DLD1 (cell line): ENCODE measurements around the gene DIP2B.

Experiments
- in situ Hi-C: cut with HindIII; loops from 2 replicates; pipeline ENCODE4 v1.10.0; 2017; ENCODE audit warnings: low sequenced_read_pairs

The DIP2B gene

DNA sequence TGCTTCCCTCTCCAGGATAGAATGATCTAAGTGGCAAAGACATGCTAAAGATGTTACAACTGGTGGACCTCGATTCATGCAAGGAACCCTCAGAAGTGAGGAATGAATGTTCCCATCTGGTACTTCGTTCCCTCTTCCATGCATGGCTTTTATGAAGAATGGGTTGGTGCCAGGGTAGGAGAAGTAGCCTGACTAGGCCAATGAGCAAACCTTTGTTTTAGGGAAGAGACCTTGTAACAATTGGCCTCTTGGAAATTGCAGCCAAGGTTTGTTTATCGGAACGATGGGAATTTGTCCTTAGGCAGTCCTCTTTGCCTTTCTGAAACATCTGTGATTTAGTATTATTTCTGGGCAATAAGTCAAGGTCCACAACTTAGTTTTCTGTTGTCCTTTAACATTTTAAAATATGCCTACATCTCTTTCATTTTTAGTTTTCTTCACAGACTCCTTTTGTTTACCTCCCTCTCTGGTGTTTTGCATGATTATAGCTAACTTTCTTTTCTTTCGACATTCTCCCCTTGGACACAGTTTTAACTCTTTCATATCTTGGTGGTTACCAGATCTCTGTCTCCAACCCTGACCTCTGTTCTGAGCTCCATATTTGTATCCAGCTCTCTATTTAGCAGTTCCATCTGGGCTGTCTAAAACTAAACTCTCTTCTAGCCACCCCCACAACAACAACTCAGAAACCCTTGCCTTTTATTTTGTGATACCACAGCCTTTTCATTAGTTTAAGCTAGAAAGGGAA lies 70.0 kb downstream of the DIP2B start:
- in situ Hi-C loops = no loop called here

GRCh38 chr12:50579757-50580267 lies 75.0 kb downstream of the DIP2B start:
- in situ Hi-C loops = no loop called here

GRCh38 chr12:50580436-50580835 lies 75.7 kb downstream of the DIP2B start:
- in situ Hi-C loops = no loop called here

DNA sequence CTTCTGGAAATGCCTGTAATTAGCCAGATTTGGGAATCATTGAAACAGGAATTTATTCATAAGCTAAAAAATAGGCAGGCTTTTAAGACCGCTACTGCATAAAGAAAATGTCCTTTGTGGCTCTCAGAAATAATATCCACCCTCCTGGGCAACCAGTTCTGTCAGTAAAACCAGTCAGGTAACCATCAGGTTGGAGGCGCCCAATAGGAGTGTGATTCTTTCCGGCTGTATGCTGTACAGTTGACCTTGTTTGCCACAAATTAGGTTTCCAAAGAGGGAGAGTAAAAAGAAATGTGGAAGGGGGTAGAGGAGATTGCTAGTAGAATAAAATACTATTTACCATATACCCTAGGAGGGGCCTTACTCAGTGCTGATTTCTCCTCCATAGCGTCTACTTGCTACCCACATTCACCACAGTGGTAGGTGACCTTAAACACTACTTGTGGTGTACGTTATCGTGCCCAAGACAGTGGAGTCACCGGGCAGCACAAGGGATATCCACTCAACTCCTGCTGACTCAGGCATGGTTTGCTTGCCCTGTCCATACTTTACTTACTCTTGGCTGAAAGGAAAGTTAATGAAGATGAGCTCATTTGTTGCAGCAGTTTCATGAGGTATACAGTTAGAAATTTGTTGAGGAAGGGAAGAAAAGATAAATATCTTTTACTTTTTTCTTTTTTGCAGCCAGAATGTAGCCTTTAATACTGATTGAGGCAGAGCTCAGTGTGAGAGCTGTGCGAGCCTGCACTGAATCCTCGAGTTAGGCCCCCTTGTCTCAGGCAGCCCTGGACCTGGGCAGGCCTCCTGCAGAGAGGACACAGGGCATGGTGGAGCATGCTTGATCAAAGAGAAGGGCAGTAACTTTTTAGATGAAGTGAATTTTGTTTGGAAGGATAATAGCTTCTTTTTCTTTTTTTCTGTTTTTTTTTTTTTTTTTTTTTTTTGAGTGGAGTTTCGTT lies 76.7 kb downstream of the DIP2B start:
- in situ Hi-C loops = no loop called here

DNA sequence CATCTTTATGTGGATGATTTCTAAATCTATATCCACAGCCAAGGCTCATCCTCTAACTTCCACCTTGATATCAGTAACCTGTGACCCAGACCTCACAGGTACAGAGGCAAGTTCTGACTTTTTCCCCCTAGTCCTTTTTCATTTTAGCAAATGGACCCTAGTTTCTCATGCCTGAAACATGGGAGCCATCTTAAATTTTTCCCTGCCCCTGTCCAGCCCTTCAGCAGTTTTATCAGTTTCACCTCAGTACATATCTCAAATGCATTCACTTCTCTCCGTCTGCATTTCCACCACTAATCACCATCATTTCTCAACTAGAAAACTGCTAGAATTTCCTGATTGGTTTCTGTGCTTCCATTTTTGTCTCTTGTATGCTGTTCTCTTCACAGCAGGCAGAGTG lies 79.3 kb downstream of the DIP2B start:
- in situ Hi-C loops = no loop called here

- in situ Hi-C loops = no loop called here
These were observed 85.1 kb downstream of the DIP2B start for GRCh38 chr12:50589650-50590435.

DNA sequence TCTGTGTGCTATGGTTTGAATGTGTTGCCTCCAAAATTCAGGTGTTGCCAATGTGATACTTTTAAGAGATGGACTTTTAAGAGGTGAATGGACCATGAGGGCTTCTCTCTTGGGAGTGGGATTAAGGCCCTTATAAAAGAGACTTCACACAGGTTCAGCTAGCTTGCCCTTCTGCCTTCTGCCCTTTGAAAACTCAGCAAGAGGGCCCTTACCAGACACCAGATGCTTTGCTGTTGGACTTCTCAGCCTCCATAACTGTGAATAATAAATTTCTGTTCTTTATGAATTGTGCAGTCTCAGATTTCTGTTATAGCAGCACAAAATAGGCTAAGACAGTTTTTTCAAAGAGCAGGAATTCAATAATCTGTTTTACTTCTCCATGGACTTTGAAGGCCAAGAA lies 86.1 kb downstream of the DIP2B start:
- in situ Hi-C loops = no loop called here

DNA sequence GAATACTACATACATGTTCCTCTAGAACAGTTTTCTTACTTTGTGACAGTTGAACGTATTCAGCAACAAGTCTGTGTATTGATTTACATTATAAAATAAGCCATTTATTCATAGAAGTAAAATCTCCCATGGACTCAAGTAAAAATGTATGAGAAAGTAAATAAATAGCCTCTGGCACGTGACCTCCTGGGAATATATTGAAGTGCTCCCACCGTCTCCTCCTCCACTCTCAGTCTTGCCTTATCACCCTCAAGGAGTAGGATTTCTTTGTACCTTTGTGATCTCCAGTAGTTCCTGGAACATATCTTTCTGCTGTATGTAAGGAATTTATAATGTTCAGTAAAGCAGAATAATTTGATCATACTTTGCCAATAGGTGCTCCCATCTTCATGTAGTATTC lies 90.9 kb downstream of the DIP2B start:
- in situ Hi-C loops = no loop called here

GRCh38 chr12:50597200-50598195 lies 92.7 kb downstream of the DIP2B start:
- in situ Hi-C loops = no loop called here

DNA sequence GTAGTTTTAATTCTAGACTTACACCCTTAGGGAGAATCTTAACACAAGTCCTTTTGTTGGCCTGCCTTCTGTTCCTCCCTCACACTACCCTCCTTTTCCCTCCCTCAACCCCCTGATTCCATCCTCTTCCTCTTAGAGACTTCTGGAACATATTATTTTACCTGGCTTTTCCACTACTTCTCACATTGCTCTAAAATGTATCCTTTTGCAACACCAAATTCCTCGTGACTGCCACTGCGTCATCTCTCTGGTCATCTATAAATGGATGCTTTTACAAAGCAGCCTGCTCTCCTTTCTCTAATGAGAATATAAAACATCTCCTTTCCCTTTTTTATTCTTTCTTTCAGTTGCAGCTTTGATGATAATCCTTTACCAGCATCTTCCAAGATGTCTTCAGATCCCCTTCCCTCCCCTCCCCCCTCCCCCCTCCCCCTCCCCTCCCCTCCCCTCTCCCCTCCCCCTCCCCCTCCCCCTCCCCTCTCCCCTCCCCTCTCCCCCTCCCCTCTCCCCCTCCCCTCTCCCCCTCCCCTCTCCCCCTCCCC lies 93.6 kb downstream of the DIP2B start:
- in situ Hi-C loops = no loop called here

DNA sequence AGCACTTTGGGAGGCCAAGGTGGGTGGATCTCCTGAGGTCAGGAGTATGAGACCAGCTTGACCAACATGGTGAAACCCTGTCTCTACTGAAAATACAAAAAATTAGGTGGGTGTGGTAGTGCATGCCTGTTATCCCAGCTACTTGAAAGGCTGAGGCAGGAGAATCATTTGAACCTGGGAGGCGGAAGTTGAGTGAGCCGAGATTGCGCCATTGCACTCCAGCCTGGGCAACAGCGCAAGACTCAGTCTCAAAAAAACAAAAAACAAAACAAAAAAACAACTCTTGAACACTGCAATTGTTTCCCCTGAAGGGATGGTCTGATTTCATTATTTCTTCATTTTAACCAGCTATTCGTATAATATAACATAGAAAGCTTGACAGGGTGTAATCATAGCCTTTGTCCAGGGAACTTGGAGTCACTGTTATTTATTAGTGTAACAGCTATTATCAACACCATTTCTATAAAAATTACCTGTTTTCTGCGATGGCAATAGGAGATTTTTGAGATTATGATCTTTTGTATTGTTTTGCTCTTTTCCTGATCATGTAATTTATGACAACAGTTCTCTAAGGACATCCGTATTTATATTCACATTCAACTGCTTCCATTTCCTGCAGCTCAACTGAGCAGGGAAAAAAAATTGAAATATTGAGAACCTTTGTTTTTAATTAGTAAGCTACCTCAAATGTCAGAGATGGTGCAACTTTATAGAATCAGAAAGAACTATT lies 94.7 kb downstream of the DIP2B start:
- in situ Hi-C loops = no loop called here

DNA sequence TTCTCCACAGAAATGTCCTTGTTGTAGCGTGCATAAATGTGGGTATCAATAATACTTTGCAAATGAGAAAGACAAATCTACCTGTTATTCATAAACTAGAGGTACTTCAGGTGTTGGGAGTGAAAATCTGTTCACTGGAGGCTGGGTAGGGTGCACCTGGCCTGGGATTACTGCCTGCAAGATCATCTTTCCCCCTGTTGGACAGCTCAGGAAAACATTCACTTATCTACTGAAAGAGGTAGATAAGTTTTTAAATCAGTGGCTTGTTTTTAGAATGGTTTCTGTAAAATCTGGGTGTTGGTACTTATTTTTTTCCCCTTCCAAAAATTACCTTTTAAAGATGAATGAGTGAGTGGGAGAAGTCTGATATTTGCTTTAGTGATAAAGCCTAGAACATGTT lies 95.6 kb downstream of the DIP2B start:
- in situ Hi-C loops = no loop called here

- in situ Hi-C loops = no loop called here
These were observed 99.2 kb downstream of the DIP2B start for GRCh38 chr12:50603817-50604639.

DNA sequence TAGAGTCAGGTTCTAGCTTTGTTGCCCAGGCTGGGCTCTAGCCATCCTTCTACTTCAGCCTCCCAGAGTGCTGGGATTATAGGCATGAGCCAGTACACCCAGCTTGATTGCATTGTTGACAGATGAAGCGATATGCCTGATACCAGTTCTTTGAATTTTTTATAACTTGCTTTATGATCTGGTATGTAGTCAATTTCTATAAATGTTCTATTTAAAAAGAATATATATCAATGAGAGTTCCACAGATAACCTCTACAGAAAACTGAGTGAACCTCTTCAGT lies 99.8 kb downstream of the DIP2B start:
- in situ Hi-C loops = no loop called here

GRCh38 chr12:50606675-50607375 lies 102.0 kb downstream of the DIP2B start:
- in situ Hi-C loops = no loop called here

GRCh38 chr12:50609292-50609874 lies 104.6 kb downstream of the DIP2B start:
- in situ Hi-C loops = no loop called here

DNA sequence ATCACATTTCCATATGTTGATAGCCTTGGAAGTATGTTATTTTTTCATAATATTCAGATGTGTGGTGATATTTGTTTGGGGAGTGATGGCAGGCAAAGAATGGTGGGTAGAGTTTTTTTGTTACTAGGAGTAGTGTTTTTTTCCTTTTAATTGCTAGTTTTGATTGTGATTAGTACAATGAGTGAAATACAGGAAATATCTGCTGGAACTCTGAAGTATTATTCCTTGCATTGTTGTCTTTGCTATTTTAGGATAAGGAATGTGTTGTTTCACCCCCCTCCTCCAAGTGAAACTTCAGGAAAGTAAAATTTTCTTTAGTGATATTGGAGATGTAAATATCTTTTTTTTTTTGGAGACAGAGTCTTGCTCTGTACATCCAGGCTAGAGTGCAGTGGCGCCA lies 105.4 kb downstream of the DIP2B start:
- in situ Hi-C loops = no loop called here
